GM20000 (cell line): ENCODE measurements around the gene TMEM47.

Experiments used
- DNase-seq: peaks from one replicate; pipeline ENCODE4 v3.0.0; 2012; ENCODE audit warnings: low spot score
- CTCF ChIP-seq: IDR thresholded peaks from 2 replicates; pipeline ENCODE4 v1.5.1; 2012; ENCODE audit warnings: mild to moderate bottlenecking, control low read depth; ENCODE audit errors: extremely low read depth, missing control alignments

The TMEM47 gene

GRCh38 chrX:34584781-34585180 is 72.3 kb downstream of the TMEM47 start:
- TF ChIP-seq CTCF, result no peak

GRCh38 chrX:34580069-34580468 is 77.0 kb downstream of the TMEM47 start:
- no peak for TF ChIP-seq CTCF
- no peak for DNase-seq

More at GRCh38 chrX:34584781-34585180, 72.3 kb downstream of the TMEM47 start:
- no peak for DNase-seq

- DNase-seq, result no peak
Observed at GRCh38 chrX:34578237-34578636, 78.8 kb downstream of the TMEM47 start.

More at GRCh38 chrX:34578237-34578636, 78.8 kb downstream of the TMEM47 start:
- TF ChIP-seq CTCF, result no peak
